ENCODE measurements around the gene EXOC6B.

DNA sequence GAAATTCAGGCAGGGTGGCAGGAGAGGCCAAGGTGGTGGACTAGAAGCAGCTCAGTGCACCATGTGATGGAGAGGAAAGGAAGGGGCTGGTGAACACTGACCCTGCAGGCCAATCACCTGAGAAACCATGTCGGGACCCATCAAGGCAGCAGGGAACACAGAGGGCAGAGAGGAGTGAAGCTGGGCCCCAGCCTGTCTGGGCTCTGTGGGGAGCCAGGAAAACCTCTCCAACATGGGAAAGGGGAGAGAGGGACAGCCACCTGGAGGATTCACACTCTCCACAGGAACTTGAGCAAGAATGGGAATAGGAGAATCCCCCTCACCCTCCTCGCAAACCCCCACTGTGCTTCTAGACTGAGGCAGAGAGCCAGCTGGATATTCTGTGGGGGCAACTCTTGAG lies 592.6 kb downstream of the EXOC6B start:
- TF ChIP-seq POLR2A (IDR thresholded peaks at IDR 0.05; ENCODE audit: control extremely low read depth in 1 of 2, low read depth in 2 of 2, low read length in 2 of 2) (no peak), POLR2AphosphoS5 (IDR thresholded peaks at IDR 0.05; ENCODE audit: low read depth, low read length) (no peak), MAX (IDR thresholded peaks at IDR 0.05) (no peak), MAFK (IDR thresholded peaks at IDR 0.05; ENCODE audit: low read depth, low read length) (no peak), RBBP5 (IDR thresholded peaks at IDR 0.05; ENCODE audit: borderline replicate concordance, low read depth, low read length) (no peak)
- TF ChIP-seq, protein P1, sequence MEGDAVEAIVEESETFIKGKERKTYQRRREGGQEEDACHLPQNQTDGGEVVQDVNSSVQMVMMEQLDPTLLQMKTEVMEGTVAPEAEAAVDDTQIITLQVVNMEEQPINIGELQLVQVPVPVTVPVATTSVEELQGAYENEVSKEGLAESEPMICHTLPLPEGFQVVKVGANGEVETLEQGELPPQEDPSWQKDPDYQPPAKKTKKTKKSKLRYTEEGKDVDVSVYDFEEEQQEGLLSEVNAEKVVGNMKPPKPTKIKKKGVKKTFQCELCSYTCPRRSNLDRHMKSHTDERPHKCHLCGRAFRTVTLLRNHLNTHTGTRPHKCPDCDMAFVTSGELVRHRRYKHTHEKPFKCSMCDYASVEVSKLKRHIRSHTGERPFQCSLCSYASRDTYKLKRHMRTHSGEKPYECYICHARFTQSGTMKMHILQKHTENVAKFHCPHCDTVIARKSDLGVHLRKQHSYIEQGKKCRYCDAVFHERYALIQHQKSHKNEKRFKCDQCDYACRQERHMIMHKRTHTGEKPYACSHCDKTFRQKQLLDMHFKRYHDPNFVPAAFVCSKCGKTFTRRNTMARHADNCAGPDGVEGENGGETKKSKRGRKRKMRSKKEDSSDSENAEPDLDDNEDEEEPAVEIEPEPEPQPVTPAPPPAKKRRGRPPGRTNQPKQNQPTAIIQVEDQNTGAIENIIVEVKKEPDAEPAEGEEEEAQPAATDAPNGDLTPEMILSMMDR (IDR thresholded peaks at IDR 0.05; ENCODE audit: control extremely low read depth in 1 of 3, insufficient read depth in 1 of 3, low read depth in 1 of 3, low read length in 3 of 3) = no peak
